ENCODE measurements around the gene HSPD1.

The HSPD1 gene

DNA sequence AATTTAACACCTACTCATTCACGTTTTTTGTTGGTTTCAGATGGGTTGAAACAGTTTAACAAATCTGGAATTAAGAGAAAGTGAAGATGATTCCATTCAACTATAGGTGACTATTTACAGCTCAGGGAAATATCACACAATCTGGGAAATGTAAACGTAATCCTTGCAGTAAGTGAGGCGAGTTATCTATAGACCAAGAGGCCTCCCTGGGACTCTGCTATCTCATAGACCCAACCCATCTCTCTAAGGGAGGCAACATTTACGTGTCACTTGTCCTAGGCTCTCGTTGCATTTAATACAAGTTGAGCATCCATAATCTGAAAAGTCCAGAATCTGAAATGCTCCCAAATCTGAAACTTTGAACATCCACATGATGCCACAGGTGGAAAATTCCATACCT lies 14.3 kb upstream of the HSPD1 start:
- no peak for DNase-seq
- Mint-ChIP-seq H3K27ac (no peak overlapping the region), H3K27me3 (ENCODE audit: low read depth, poor library complexity) (no peaks in the 10 kb centered on the region), H3K4me3 (no peak overlapping the region), H3K36me3 (ENCODE audit: low read depth) (peaks cover 20% of the 10 kb centered on the region), H3K4me1 (peaks cover 26% of the 10 kb centered on the region), H3K9me3 (peaks cover 3% of the 10 kb centered on the region)
- TF ChIP-seq, protein P1, sequence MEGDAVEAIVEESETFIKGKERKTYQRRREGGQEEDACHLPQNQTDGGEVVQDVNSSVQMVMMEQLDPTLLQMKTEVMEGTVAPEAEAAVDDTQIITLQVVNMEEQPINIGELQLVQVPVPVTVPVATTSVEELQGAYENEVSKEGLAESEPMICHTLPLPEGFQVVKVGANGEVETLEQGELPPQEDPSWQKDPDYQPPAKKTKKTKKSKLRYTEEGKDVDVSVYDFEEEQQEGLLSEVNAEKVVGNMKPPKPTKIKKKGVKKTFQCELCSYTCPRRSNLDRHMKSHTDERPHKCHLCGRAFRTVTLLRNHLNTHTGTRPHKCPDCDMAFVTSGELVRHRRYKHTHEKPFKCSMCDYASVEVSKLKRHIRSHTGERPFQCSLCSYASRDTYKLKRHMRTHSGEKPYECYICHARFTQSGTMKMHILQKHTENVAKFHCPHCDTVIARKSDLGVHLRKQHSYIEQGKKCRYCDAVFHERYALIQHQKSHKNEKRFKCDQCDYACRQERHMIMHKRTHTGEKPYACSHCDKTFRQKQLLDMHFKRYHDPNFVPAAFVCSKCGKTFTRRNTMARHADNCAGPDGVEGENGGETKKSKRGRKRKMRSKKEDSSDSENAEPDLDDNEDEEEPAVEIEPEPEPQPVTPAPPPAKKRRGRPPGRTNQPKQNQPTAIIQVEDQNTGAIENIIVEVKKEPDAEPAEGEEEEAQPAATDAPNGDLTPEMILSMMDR (IDR thresholded peaks at IDR 0.05): no peak

DNA sequence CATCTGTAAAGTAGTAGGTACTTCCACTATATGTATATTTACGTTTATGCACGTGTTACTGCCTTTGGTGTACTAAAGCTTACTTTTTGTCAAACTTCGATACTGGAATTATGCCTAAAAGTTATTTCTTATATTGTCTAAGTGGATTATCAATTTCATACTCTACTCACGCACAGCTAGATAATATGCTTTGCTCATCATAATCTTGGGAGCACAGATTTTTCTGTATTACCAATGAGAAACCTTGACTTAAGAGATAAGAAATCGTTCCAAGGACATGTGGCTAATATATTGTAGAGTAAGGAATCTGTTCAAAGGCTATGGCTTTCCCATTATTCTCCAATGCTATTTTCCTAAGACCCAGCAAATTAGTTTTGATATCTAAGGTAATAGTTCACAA lies 7.0 kb upstream of the HSPD1 start:
- H3K4me3 Mint-ChIP-seq: no peak overlapping the region
- H3K36me3 Mint-ChIP-seq (ENCODE audit: low read depth): peaks cover 40% of the 10 kb centered on the region
- no peaks in the 10 kb centered on the region for H3K9me3 Mint-ChIP-seq
- no peaks in the 10 kb centered on the region for H3K27me3 Mint-ChIP-seq (ENCODE audit: low read depth, poor library complexity)
- no peak for DNase-seq
- no peak overlapping the region for H3K27ac Mint-ChIP-seq
- TF ChIP-seq, protein P1 (IDR thresholded peaks at IDR 0.05): no peak
- peaks cover 13% of the 10 kb centered on the region for H3K4me1 Mint-ChIP-seq

DNA sequence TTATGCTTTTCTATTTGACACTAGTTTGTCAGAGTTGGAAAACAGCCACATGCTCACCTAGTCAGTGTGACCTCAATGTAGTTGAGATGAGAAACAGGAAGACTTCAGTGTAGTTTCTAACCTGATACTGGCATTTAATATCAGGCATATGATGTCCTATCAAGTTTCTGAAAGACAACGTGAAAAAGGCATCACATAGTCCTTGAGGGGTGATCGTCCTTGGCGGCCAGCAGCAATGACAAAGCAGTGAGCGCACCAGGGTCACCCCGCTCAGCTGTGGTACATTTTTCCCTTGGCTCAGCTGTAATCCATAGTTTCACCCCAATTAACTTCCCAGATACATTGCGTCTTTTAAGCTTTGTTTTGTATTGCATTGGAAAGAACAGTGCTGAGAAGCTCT lies 4.9 kb upstream of the HSPD1 start:
- TF ChIP-seq, protein P1 (IDR thresholded peaks at IDR 0.05): no peak
- peaks cover 42% of the 10 kb centered on the region for H3K36me3 Mint-ChIP-seq (ENCODE audit: low read depth)
- H3K4me3 Mint-ChIP-seq: no peak overlapping the region

DNA sequence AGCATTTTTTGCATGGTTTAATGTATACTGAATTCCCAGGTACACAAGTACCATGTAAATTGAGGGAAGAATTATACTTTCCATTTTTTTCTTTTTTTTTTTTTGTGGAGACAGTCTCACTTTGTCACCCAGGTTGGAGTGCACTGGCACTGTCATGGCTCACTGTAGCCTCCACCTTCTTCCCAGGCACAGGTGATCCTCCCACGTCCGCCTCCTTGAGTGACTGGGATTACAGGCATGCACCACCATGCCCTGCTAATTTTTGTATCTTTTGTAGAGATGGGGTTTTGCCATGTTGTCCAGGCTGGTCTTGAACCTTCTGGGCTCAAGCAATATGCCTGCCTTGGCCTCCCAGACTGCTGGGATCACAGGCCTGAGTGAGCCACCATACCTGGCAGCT lies 4.4 kb upstream of the HSPD1 start:
- no peaks in the 10 kb centered on the region for H3K27me3 Mint-ChIP-seq (ENCODE audit: low read depth, poor library complexity)
- H3K27ac Mint-ChIP-seq: peak overlapping the region; percentile 54
- peaks cover 26% of the 10 kb centered on the region for H3K4me1 Mint-ChIP-seq
- H3K36me3 Mint-ChIP-seq (ENCODE audit: low read depth): peaks cover 42% of the 10 kb centered on the region
- no peak overlapping the region for H3K4me3 Mint-ChIP-seq
- no peak for DNase-seq
- TF ChIP-seq, protein P1 (IDR thresholded peaks at IDR 0.05): no peak
- no peaks in the 10 kb centered on the region for H3K9me3 Mint-ChIP-seq

More for the DNA sequence above, 4.9 kb upstream of the HSPD1 start:
- Mint-ChIP-seq H3K4me1 (peaks cover 26% of the 10 kb centered on the region), H3K27ac (peak overlapping the region; percentile 54), H3K9me3 (no peaks in the 10 kb centered on the region), H3K27me3 (ENCODE audit: low read depth, poor library complexity) (no peaks in the 10 kb centered on the region)
- DNase-seq: no peak

DNA sequence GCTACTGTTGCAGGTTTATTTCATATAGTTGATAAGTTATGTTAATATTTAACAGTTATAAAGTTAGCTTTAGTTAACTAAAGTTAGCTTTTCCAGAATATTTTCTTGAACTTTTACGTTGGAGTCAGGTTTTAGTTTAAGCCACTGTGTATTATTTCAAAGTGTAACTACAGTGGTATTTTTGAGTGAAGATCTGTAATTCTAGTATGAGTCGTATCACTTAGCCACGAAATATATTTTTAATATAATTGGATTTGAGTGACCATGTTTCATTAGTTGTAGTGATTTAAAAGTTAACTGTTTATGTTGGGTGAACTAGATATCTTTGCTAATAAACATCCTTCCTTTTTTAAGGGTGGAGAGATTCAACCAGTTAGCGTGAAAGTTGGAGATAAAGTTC lies 3.0 kb upstream of the HSPD1 start:
- Mint-ChIP-seq H3K27ac (peak overlapping the region; percentile 28), H3K4me3 (peak overlapping the region; percentile 92)

DNA sequence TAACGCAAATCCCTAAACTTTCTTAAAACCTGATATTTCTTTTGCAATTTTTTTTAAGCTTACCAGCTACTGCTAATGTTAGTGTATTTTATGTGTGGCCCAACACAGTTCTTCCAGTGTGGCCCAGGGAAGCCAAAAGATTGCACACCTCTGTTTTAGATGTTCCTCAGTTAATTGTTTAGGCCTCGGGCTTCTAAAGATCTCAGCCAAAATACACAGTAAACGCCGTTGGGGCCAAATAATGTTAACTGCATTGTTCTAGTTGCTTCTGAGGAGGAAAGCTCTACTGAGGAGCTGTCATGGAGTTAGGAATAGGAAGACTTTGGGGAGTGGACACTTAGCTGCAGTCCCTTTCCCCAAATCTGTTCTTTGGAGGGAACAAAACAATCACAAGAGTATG lies 2.6 kb upstream of the HSPD1 start:
- H3K4me1 Mint-ChIP-seq: peaks cover 44% of the 10 kb centered on the region
- H3K4me3 Mint-ChIP-seq: peak overlapping the region; percentile 92
- H3K36me3 Mint-ChIP-seq (ENCODE audit: low read depth): peaks cover 45% of the 10 kb centered on the region
- H3K27ac Mint-ChIP-seq: peak overlapping the region; percentile 28
- DNase-seq: no peak
- no peaks in the 10 kb centered on the region for H3K9me3 Mint-ChIP-seq
- TF ChIP-seq, protein P1 (IDR thresholded peaks at IDR 0.05): no peak
- no peaks in the 10 kb centered on the region for H3K27me3 Mint-ChIP-seq (ENCODE audit: low read depth, poor library complexity)

More for the DNA sequence above, 3.0 kb upstream of the HSPD1 start:
- H3K4me1 Mint-ChIP-seq: peaks cover 39% of the 10 kb centered on the region
- no peaks in the 10 kb centered on the region for H3K27me3 Mint-ChIP-seq (ENCODE audit: low read depth, poor library complexity)
- H3K36me3 Mint-ChIP-seq (ENCODE audit: low read depth): peaks cover 40% of the 10 kb centered on the region
- TF ChIP-seq, protein P1 (IDR thresholded peaks at IDR 0.05): no peak
- no peak for DNase-seq
- H3K9me3 Mint-ChIP-seq: no peaks in the 10 kb centered on the region

Data from nephron progenitor cell (in vitro differentiated cells).